C4-2B (cell line): Measurements from ENCODE around the gene FMNL2.

Source experiments
- CTCF ChIP-seq: fragments of 450-650 bp; conservative IDR thresholded peaks from 2 replicates; pipeline ENCODE4 v1.5.1; 2017; ENCODE audit warnings: mild to moderate bottlenecking
- ZFX ChIP-seq: fragments of 450-650 bp; IDR thresholded peaks from 2 replicates; pipeline ENCODE4 v1.6.1; 2017

GRCh38 chr2:152552888-152553287, 217.9 kb downstream of the FMNL2 start:
- TF ChIP-seq CTCF (no peak), ZFX (no peak)
